Adrenal gland (tissue), 12 donors: Measurements from ENCODE around the gene DEPP1. TPM values are rescaled to one million over a fixed set of nuclear protein-coding genes. Genes with fewer than 3 reads are reported as not detected.

Experiments used
- DNase-seq, 7 donors: peaks; one replicate each; pipeline ENCODE4 v3.0.0-alpha.2; 2019 to 2020
- H3K27ac ChIP-seq, 5 donors: fragments of 200-600 bp; sonication (generic) in 4 of 5; 1 replicate in 3 of 5; 2 replicates in 2 of 5; pipeline versions ENCODE4 v1.5.1 to v1.8.0; 2016 to 2020; ENCODE audit warnings: mild to moderate bottlenecking in 1 of 5
- H3K27me3 ChIP-seq: fragments of 200-600 bp; 2 replicates; pipeline ENCODE4 v1.8.0; 2021
- H3K36me3 ChIP-seq, 2 donors: fragments of 200-600 bp; replicated peaks in 1 of 2; 1 replicate in 1 of 2; 2 replicates in 1 of 2; pipeline versions ENCODE4 v1.5.1 to v1.8.0; 2018 to 2022
- H3K4me1 ChIP-seq, 2 donors: fragments of 200-600 bp; replicated peaks in 1 of 2; 1 replicate in 1 of 2; 2 replicates in 1 of 2; pipeline versions ENCODE4 v1.5.1 to v1.8.0; 2018 to 2021
- H3K4me3 ChIP-seq, 4 donors: fragments of 200-600 bp; sonication (generic) in 3 of 4; one replicate each; pipeline ENCODE4 v1.5.1; 2016 to 2018
- H3K9me3 ChIP-seq, 3 donors: fragments of 200-600 bp; sonication (generic) in 1 of 3; replicated peaks in 1 of 3; 1 replicate in 2 of 3; 2 replicates in 1 of 3; pipeline versions ENCODE4 v1.5.1 to v1.8.0; 2016 to 2021
- POLR2A ChIP-seq, 2 donors: fragments of 450-650 bp; IDR thresholded peaks; one replicate each; pipeline ENCODE4 v1.6.1; 2017; ENCODE audit warnings: antibody characterized with exemption in 2 of 2, mild to moderate bottlenecking in 2 of 2, moderate library complexity in 1 of 2
- WGBS, 4 donors: extraction: QIAGEN DNeasy Blood & Tissue Kit in 2 of 4; methylation state at CpG; one replicate each; pipeline versions ENCODE4 v1.1.5 to v1.1.7; 2013 to 2017; 5-methylcytosine and 5-hydroxymethylcytosine counted together
- intact Hi-C, 2 donors: fragments of 100-400 bp; cut with DNase I; formaldehyde crosslinking; loops; one replicate each; pipeline versions ENCODE4 v1.14.1 to v1.15.0; 2022 to 2023
- polyA plus RNA-seq, 3 donors: library from polyadenylated mRNA; stranded (reverse); fragments of 200-250 nt in 2 of 3; fragments of 350-450 nt in 1 of 3; fragmentation: Illumina TruSeq in 1 of 3; extraction: RNeasy Lipid Tissue Mini Kit (QIAGEN cat#74804) in 1 of 3; gene quantifications; one replicate each; pipeline ENCODE4 v1.2.3, GENCODE V29; 2013 to 2014
- total RNA-seq, 9 donors: library from RNA; depleted of rRNA in 4 of 9; stranded (reverse); fragments of >200 nt in 4 of 9; fragments of 120-200 nt in 1 of 9; fragmentation: NEBNext Ultra II Directional in 1 of 9; extraction: Animal tissue kit (Norgen Biotek cat#: 25700) in 1 of 9; gene quantifications; one replicate each; pipeline versions ENCODE4 v1.1.0 to v1.2.4, GENCODE V29; 2013 to 2023
- TF ChIP-seq, protein P1 (sequence below), 6 experiments: fragments of 450-650 bp in 4 of 6; fragments of 200-600 bp in 2 of 6; sonication (generic) in 1 of 6; IDR thresholded peaks; 1 replicate in 5 of 6; 2 replicates in 1 of 6; pipeline versions ENCODE4 v1.5.1 to v1.8.0; 2016 to 2021; ENCODE audit warnings: antibody characterized with exemption in 6 of 6, mild to moderate bottlenecking in 2 of 6, moderate library complexity in 1 of 6
- donor health status: healthy with polysubstance abuse.
- donor health status: Bipolar disorder and iron deficiency.
- donor health status: DM: yes; HTN: yes; CAD: no.
- donor health status: DM: no; HTN: no; CAD: no.
- donor health status: DM: no; HTN: no; CAD: no.
- donor health status: DM: yes; HTN: yes; CAD: no.

The DEPP1 gene
- total and polyA plus RNA-seq, 12 donors, result 7.4 to 179 (median 53.9) TPM

DNA sequence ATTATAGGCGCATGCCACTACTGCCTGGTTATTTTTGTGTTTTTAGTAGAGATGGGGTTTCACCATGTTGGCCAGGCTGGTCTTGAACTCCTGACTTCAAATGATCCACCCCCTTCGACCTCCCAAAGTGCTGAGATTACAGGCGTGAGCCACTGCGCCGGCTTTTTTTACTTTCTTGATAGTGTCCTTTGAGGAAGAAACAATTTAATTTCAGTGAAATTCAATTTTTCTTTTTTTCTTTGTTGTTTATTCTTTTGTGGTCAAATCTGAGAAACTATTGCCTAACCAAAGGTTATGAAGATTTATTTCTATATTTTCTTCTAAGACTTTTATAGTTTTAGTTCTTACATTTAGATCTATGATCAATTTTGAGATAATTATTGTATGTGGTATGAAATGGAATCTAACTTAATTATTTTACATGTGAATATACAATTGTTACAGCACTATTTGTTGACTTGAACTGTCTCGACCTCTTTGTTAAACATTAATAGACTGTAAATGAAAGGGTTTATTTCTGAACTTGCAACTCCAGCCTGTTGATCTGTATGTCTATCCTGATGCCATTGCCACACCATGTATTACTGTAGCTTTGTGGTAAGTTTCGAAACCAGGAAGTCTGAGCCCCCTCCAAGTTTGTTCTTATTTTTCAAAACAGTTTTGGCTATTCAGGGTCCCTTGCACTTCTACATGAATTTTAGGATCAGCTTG lies 38.8 kb downstream of the DEPP1 start:
- H3K36me3 ChIP-seq, result no peaks in the 10 kb centered on the region
- peak in 3 of 7 donors; percentile 13 to 46 (median 14) for DNase-seq
- H3K4me1 ChIP-seq, result peaks cover 0 to 17% of the 10 kb centered on the region in 2 donors
- whole genome bisulfite sequencing, 4 donors, result 74 to 82% (median 81%) methylated on average over 7 of the region's 7 CpGs
- TF ChIP-seq, protein P1, sequence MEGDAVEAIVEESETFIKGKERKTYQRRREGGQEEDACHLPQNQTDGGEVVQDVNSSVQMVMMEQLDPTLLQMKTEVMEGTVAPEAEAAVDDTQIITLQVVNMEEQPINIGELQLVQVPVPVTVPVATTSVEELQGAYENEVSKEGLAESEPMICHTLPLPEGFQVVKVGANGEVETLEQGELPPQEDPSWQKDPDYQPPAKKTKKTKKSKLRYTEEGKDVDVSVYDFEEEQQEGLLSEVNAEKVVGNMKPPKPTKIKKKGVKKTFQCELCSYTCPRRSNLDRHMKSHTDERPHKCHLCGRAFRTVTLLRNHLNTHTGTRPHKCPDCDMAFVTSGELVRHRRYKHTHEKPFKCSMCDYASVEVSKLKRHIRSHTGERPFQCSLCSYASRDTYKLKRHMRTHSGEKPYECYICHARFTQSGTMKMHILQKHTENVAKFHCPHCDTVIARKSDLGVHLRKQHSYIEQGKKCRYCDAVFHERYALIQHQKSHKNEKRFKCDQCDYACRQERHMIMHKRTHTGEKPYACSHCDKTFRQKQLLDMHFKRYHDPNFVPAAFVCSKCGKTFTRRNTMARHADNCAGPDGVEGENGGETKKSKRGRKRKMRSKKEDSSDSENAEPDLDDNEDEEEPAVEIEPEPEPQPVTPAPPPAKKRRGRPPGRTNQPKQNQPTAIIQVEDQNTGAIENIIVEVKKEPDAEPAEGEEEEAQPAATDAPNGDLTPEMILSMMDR (IDR thresholded peaks at IDR 0.05), result no peak
- no peak for TF ChIP-seq POLR2A (IDR thresholded peaks at IDR 0.05)
- intact Hi-C loops, result no loop called here
- H3K27me3 ChIP-seq, result no peaks in the 10 kb centered on the region
- no peak overlapping the region for H3K4me3 ChIP-seq
- peak overlapping the region in 1 of 5 donors; percentile 55 for H3K27ac ChIP-seq
- no peaks in the 10 kb centered on the region for H3K9me3 ChIP-seq

- intact Hi-C loops, result no loop called here
- DNase-seq, result no peak
- H3K36me3 ChIP-seq, result no peaks in the 10 kb centered on the region
- H3K4me3 ChIP-seq, result no peak overlapping the region
- TF ChIP-seq POLR2A (IDR thresholded peaks at IDR 0.05), result no peak
- TF ChIP-seq, protein P1 (IDR thresholded peaks at IDR 0.05), result no peak
- H3K4me1 ChIP-seq, result peaks cover 0 to 24% of the 10 kb centered on the region in 2 donors
- no peaks in the 10 kb centered on the region for H3K27me3 ChIP-seq
- 74 to 83% (median 76%) methylated on average over 7 of the region's 7 CpGs for WGBS, 4 donors
- peak overlapping the region in 1 of 5 donors; percentile 55 for H3K27ac ChIP-seq
- H3K9me3 ChIP-seq, result no peaks in the 10 kb centered on the region
Observed at GRCh38 chr10:44938956-44939355, 39.7 kb downstream of the DEPP1 start.

DNA sequence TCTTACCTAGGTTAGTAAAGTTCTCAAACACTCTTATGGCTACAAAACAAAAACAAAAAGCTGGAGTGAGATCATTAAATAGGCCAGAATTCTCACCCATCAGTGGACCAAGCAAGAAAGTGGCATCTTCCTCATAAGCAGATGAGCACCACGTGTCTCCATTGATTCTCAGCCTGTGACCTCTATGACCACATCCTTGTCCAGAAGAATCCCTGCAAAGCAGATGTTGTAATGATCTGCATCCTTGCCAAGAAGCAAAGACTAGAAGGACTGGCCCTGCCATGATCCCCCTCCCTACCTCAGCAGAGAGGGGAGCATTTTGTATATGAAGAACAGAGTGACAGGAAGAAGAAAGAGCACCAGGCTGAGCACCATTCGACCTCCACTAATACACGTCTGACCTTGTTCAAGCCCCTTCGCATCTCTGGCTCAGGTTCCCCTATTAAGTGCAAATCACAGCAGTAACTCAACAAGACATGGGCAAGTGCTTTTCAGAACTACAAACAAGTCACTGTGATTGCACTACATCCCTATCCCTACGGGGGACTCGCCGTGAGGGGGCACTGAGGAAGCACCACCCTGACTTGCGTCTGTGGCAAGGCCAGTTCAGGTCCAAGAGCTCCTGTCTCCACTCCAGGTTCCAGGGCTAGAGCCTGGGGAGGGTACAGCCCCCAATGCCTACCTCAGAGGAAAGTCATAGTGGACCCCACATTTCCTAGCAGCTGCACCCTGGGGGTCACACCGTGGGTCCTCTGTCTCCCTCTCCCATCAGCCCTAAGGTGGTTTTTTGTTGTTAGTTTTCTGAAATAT lies 41.2 kb downstream of the DEPP1 start:
- DNase-seq, result peak in 3 of 7 donors; percentile 22 to 52 (median 30)
- Histone ChIP-seq H3K36me3 (no peaks in the 10 kb centered on the region), H3K4me3 (no peak overlapping the region), H3K27ac (peak overlapping the region in 1 of 5 donors; percentile 45), H3K9me3 (no peaks in the 10 kb centered on the region), H3K27me3 (no peaks in the 10 kb centered on the region), H3K4me1 (peaks cover 0 to 24% of the 10 kb centered on the region in 2 donors)
- TF ChIP-seq POLR2A (IDR thresholded peaks at IDR 0.05), result no peak
- TF ChIP-seq, protein P1 (IDR thresholded peaks at IDR 0.05), result no peak
- whole genome bisulfite sequencing, 4 donors, result 81 to 83% (median 82%) methylated on average over 9 of the region's 9 CpGs
- intact Hi-C loops, result no loop called here

DNA sequence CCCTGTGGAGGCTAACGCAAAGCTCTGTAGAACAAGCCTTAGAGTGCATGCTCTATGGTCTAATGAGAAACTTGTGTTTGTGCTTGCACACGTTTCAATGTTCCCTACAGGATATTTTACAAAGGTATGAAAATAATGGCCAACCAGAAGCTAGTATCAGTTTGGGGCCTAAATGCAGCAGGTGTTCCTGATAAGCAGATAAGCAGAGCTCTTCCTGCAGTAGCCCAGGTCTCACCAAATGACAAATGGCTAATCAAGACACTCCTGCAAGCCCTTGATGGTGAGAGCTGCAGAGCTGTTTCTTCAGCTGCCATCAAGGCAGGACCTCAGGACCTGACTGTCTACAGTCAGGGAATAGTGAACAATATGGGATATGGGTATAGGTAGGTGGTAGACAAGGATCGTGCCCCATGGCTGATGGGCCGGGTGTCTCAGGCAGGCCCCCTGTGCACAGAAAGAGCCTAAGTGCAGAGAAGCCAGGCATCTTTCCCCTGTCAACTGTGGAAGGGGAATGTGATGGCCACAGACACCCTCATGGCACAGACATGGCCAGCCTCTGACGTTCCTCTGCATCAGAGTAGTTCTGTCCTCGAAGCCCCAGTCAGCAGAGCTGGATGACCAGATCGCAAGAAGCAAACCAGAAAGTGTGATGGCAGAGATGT lies 42.2 kb downstream of the DEPP1 start:
- no peak for TF ChIP-seq POLR2A (IDR thresholded peaks at IDR 0.05)
- TF ChIP-seq, protein P1 (IDR thresholded peaks at IDR 0.05), result no peak

More for the DNA sequence above, 42.2 kb downstream of the DEPP1 start:
- intact Hi-C loops, result no loop called here
- Histone ChIP-seq H3K27ac (peak overlapping the region in 2 of 5 donors; percentile 22 to 38), H3K4me3 (no peak overlapping the region), H3K4me1 (peaks cover 0 to 24% of the 10 kb centered on the region in 2 donors), H3K27me3 (no peaks in the 10 kb centered on the region), H3K9me3 (no peaks in the 10 kb centered on the region), H3K36me3 (no peaks in the 10 kb centered on the region)
- peak in 2 of 7 donors; percentile 13 to 29 for DNase-seq
- 80 to 88% (median 85%) methylated on average over 7 of the region's 7 CpGs for WGBS, 4 donors
